NCI-H2196 treated with DMSO at 0.1 percent for 48 hours (cell line): ENCODE results near the gene ACTL10.

Experiments used
- DNase-seq: peaks from one replicate; lab custom pipeline; 2025; ENCODE audit not compliant: unreplicated experiment; lab: John Stamatoyannopoulos, UW

Gene ACTL10

DNA sequence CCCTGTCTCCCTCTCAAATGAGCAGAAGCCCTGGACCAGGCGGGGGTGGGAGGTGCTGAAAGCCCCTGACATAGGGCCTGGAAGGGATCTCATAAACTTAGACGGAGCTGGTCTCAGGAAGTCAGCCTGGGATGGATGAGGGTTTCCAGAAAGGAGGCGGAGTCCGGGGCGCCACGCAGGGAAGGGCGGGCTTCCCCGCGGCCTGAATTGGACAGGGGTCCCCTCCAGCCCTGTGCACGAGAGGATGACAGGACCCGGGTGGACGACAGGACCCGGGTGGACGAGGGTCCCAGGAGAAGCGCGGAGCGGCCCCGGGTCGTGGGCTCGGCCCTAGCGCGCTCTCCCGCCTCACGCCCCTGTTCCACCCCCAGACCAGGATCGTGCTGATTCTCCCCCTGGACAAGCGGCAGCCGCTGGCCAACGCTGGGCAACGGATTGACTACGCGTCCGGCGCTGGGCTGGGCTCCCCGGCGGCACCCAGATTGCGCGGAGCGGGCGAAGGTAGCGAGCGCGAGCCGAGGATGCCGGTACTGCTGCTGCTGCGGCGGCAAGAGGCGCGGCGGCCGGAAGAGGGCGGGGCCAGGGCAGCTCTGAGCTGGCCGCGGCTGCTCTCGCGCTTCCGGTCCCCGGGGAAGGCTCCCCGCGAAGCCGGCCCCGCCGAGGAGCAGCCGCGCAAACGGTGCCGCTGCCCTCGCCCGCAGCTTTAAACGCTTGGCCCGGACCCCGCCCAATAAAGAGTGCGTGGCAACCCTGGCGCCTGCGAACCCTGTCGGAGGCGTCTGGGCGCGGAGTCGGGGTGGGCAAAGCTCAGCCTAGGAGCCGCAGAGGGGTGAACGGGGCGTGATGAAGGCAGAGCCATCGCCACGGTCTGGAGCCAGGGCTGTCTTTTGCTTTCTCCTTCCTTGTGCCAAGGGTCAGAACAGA, 3.3 kb upstream of the ACTL10 start:
- peak; percentile 65 for DNase-seq

DNA sequence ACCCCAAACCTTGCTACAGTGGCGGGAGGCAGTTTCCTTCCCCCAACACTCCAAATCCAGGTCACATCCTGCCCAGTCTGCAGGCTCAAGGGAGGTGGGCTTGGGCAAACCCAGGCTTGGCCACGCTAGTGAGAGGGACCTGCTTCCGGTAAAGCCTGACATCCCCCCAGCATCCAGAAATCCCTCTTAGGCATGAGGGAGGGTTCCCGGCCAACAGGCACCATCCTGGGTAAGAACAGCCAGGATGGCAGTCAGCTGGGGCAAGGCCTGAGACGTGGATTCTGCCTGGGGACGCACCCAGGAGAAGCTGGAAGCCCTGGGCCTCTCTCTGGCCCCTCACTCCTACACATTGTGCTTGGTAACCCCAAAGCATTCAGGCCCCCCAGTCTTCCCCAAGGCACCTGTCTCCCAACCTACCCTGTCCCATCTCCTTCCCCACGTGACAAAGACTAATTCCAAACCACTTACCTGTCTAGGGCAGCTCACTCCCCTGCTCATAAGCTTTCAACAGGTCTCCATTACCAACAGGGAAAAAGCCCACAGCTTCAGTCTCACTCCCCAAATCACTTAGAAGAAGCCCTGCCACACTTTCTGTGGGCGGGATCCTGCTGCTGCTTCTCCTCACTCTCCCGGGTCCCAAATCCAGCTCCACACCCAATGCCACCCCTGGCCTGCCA, 2.5 kb upstream of the ACTL10 start:
- DNase-seq: no peak

DNA sequence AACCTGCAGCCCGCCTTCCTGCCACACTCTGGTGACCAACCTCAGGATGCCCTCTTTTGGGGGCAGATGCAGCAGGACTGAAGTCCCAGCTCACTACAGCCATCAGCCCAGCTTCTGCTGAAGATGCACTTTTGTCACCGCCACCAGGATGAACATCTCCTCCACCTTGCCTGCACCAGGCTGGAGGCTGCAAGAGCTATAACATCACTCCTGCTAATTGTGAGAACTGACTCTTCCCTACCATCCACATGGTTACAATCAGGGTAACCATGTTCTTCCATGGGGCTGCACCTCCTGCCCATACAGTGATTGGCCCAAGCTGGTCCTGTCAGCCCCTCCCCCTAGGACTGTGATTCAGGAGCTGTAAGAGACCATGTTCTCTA, 2.0 kb upstream of the ACTL10 start:
- DNase-seq: no peak

DNA sequence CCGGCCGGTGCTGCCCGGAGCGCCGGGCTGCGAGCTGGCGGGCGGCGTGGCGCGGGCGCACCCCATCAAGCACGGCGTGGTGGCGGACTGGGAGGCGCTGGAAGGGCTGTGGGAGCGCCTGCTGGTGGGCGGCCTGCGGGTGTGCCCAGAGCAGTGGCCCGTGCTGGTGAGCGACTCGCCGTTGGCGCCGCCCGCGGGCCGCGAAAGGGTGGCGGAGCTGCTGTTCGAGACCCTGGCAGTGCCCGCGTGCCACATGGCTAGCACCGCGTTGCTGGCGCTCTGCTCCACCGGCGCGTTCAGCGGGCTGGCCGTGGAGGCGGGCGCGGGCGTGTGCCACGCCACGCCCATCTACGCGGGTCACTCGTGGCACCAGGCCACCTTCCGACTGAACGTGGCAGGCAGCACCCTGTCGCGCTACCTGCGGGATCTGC, 517 bp downstream of the ACTL10 start:
- no peak for DNase-seq

DNA sequence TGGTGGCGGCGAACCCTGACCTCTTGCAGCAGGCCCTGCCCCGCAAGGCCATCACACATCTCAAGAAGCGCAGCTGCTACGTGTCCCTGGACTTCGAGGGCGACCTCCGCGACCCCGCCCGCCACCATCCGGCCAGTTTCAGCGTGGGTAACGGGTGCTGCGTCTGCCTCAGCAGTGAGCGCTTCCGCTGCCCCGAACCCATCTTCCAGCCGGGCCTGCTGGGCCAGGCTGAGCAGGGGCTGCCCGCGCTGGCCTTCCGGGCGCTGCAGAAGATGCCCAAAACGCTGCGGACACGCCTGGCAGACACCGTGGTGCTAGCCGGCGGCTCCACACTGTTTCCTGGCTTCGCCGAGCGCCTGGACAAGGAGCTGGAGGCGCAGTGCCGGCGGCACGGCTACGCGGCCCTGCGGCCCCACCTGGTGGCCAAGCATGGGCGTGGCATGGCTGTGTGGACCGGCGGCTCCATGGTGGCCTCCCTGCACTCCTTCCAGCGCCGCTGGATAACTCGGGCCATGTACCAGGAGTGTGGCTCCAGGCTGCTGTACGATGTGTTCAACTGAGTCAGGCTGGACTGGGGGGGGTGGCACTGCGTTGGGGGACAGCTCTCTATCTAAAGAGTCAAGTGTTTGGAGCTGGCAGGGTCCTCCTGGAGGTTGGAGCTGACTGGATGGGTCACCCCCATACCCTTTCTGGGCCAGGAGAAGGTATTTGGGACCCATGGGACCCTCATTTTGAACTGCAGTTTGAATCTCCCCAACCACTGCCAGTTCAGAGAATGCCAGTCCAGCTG, 1.1 kb downstream of the ACTL10 start:
- peak; percentile 75 for DNase-seq

DNA sequence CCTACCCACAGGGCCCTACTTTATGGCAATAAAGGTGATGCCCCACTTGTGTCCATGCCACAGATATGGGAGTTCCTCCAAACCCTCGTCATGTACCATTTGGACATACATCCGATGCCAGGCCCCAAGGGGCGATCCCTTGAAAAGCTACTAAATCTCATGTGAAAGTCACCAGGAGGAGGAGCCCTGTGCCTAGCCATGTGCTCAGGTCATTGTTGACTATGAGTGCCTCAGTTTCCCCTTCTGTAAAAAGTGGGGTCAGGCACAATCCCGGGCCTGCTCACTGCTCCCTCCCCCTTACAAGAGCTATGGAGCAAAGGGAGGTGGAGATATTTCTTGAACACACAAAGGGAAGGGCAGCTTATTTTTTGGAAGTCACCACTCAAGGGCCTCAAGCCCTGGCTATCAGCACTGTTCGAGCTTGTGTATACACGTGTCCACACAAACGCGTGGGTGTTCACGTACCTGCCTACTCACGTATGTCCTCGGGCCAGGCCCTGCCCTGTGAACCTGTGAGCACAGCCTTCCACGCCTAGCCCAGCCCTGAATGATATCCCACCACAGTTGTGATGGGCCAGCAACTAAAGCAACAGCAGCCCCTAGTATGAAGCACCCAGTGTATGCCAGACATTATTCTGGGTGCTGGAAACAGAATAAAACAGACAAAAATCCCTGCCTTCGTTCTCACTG, 1.9 kb downstream of the ACTL10 start:
- DNase-seq: no peak

DNA sequence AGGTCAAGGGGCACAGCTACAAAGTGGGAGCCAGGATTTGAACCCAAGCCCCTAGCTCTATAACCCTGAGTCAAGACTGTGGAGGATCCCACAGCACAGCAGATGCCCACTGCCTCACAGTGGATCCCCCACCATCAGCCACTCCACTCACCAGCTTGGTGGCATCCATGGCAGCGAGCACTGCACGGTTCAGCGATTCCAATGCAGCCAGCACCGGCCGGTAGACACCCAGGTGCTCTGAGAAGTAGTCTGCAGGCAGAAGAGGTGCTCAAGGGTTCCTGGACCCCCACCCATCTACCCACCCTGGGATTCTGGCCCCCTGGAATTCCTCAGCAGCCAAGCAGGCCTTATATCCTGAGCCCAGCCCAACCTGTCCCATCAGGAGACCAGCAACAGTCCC, 2.5 kb downstream of the ACTL10 start:
- DNase-seq: no peak

DNA sequence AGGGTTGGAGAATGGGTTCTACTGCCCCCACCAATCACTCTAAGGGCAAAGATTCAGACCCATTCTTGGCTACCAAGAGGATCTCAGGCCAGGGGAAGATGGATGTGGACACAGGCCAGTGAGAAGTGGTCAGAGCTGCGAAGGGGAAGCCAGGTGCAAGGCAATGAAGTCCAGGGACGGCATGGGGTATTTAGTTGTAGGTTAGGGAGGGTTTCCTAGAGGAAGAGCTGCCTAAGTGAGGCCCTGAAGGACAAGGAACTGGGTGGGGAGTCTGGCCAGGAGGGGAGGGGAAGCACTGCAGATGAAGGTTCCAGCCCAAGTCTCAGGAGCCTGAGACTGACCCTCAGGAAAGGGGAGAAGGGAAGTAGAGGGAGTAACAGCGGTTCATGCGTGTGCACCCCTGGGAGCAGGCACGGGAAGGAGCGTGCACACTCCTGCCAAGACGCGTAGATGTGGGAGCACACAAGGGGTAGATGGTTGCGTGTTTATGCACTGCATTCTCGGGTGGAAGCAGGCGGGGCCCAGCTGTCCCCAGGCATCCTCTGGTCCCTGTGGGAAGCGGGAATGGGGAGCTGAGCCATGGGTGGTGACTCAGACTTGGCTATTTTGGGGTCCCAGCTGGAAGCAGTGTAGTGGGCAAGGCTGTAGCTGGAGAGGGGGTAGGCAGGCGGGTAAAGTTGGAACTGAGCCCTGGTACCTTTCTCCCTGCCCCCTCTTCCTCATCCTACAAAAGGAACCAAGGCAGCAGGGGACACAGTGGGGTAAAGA, 3.3 kb downstream of the ACTL10 start:
- DNase-seq: no peak

DNA sequence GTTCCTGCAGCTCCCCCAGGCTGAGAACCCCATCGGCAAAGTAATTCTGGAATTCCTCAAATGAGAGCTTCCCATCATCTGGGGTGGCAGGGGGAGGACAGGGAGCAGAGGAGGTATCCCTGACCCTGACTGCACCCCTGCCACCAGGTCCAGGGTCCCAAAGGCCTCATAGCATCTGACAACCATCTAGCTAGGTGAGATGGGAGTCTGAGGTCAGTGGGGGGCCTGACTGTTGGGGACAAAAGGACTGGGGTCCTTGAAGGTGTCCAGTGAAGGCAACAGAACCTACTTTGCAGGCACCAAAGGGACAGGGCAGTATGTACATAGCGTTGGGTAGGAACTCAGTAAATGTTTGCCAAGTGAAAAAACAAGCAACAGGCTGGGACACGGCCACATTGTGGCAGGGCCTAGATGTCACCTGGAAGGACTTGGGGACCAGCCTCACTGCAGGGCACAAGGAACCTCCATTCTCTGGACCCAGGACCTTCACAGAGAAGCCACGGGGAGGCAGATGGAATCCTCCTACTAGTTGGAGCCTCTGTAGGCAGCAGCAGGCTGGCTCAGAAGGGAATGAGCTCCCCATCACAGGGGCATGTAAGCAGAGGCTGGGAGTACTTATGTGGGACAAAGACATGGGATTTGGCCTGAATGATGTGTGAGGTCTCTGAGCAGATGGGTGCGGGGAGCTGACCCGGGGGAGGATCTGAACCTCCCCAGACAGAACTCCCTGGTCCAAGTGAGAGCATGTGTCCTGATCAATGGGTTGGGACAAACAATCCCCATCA, 4.2 kb downstream of the ACTL10 start:
- no peak for DNase-seq

DNA sequence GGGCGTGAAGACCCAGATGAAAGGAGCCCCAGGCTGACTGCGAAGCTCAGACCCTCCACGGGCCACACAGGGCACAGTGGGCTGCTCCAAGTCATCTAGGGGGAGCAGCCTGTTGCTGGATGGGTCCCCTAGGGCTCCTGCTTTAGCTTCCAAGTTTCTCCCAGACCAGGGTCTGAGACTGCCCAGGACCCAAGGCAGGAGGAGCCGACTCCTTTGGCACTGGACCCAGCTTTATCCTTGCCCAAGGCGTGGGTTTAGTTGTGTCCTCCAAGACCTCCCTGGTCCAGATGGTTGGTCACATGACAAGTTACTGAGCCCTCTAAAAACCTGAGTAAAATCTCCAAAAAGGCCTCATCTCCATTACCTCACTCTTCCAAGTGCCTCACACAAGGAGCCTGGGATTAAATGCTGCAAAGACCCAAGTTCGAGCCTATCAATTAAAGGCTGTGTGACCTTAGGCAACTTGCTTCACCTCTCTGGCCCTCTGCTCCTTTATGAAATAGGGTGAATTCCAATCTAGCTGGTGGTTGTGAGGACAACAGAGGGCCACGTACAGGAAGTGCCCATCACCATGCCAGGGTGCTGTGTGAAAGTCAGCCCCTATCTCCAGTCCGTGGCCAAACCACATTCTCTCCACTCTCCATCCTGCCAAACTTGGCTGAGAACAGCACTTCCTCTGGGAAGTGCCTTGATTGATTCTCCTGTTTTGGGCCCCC, 5.0 kb downstream of the ACTL10 start:
- no peak for DNase-seq

DNA sequence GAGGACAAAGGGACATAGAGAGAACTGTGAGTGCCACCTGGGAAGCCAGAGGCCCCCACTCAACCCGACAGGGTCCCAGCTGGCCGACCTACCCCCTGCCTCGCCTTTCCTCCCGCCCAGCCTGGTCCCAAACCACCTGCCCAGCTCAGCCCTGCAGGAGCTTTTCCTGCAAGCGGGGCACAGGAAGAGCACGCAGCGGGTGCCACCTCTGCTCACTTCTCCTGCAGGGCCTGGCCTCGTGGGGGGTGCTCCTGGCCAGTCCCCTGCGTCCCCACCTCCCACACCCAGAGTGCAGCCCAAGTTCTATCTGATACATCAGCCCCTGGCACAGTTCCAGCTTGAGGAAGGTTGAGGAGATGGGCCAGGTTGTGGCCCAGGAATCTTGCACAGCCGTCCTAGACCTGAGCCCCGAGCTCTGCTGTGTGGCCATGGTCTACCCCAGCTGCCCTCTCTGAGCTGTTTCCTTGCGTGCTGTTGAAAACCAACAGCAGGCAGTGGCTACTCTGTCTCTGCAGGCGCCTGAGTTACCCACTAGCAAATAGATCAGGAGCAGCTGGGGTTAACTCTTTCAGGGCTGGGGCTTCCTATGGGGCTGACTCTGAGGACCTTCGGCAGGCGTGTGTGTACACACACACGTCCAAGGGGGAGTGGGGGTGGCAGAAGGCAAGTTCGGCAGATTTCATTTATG, 5.8 kb downstream of the ACTL10 start:
- no peak for DNase-seq

DNA sequence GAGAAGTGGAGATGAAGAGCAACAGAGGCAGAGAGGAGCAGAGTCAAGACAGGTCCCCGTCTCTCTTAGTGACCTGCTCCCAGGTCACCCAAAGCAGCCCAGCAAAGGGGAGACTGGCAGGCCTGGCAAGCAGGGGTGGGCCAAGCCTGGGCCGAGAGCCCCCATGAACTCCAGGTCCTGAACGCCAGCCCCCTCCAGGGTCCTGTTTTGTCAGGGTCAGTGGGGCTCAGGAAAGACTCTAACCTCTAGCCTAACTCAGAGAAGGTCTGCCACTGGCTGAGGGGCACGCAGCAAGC, 6.3 kb downstream of the ACTL10 start:
- no peak for DNase-seq

DNA sequence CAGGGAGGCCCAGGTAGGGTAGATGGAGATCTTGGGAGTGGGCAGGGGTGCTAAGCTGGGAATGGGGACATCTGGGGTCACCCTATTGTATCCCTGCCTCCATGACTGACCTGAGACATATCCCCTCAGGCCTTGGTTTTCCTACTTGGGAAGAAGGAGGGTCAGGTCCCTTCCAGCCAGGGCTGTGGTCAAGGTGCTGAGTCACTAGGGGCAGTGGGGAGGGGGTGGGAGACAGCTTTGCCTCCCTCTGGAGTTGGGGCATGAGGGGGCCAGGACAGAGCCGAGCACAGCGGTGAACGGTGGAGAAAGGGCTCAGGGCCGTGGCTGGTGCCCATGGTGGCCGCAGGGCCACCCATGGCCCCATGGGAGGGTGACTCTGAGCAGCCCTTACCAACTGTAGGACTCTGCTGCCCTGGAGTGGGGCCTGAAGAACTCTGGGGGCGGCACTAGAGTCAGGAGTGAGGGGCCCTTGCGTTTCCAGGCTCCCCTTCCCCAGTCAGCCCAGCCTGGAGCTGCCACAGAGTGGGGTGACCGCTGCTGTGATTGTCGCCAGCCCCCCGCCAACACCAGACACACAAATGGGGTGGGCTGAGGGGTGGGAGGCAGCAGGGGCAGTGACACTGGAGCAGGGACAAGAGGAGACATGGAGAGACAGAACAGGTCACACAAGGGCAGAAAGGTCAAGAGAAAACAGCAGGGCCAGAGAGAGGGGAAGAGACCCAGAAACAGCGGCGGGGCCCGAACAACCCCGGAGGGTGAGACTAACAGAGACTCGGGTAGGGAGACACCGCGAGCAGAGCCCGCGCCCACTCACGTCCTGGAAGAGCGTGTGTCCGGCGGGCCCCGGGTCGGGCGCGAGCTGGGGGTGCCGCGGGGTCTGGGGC, 6.9 kb downstream of the ACTL10 start:
- no peak for DNase-seq

DNA sequence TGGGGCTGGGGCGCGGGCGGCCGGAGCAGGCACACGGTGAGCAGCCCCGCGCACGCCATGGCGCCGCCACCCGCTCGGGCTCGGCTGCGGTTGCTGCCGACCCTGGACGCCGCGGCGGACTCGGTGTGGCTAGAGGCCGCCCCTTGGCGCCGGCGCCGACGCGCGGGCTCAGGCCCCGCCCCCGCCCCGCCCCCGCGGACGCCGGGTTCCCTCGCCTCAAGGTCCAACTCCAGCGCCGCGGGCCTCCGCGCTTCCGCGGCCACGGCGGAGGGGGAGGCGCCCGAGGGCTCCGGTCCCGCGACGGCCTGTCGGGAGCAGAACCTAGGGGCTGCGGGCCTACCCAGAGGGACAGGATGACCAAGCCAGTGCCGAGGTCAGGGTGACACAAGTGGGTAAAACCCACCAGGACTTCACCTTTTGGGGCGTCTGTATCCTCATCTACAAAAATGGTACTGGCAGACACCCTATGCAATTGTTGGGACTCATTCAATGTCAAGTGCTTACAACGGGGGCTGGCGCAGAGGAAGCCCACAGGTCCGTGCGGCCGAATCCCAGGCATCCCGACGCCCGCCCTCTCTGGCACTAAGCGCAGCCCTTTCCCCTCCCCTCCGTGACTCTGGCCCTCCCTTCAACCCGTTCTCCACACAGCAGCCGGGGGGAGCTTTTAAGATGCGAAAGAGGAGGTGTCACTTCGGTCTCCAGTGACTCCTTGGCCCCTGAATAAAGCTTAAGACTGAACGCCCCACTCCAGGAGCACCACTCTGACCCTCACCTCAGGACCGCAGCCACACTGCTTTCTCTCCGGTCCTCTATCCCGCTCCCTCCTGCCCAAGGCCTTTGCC, 7.8 kb downstream of the ACTL10 start, which contains the start of gene NECAB3:
NECAB3 (minus strand) TSS at position 135 of the 842 bp plus-strand sequence; CDS start at position 59, 76 bp downstream.
- peak; percentile 51 for DNase-seq

DNA sequence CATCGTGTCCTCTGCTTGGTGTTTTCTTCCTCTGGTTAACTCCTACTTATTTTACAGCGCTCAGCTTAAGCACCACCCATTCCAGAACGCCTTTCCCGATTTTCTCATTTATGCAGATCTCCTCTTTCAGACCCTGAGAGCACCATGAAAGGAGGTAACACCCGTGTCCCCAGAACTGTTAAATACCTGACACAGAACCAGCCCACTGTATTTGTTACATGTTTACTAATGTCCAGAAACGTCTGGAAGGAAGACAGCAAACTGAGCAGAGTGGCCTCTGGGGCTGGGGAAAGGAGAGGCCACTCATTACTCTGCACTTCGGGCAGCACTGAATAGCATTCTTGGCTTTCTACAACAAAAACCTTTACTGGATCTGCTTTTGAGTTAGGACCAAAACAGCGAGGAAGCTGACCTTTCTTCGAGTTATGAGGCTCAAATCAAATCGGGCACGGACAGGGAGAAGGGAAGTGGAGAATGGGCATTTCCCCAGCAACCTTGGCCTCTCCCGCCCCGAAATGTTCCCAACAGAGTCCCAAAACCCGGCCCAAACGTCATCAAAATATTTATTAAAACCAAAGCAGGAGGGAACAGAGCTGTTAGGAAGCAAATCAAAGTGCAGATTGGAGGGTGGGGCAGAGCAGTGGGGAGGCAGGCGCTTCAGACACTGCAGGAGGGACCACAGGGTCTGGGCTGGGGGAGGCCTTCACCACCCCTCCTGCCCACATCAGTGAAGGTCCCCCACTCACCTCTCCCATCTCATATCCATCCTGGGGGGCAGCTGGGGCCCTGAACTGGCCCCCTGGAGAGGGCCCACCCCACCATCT, 8.6 kb downstream of the ACTL10 start:
- DNase-seq: no peak

DNA sequence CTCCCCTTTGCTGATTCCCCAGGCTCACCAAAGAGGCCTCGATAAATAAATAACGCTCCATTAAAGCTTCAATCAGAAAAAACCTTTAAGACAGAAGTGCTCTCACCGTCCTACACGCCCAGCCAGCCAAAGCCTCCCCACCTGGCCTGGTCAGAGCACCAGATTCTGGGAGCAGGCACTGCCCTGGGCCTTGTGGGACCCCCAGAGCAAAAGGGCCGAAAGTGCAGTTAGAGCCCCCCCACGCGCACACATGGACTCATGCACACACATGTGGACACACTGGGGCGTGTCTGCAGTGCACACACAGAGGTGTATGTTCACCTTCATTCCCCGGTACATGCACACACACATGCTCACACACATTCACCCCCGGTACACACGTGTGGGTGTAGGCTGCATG, 9.4 kb downstream of the ACTL10 start:
- DNase-seq: no peak
